ENCODE results near the gene POLR3B. TPM values are rescaled to one million over a fixed set of nuclear protein-coding genes. Genes with fewer than 3 reads are reported as not detected.

POLR3B gene
- total and polyA plus RNA-seq, 12 donors: 2.0 to 12.0 (median 9.2) TPM

GRCh38 chr12:106522708-106523107, 165.2 kb downstream of the POLR3B start:
- DNase-seq (no peak), ATAC-seq (no peak)
- Histone ChIP-seq H3K4me3 (no peak overlapping the region), H3K9me3 (no peaks in the 10 kb centered on the region), H3K27me3 (peaks cover 0 to 4% (median 0%) of the 10 kb centered on the region in 7 donors), H3K4me1 (no peaks in the 10 kb centered on the region), H3K36me3 (no peaks in the 10 kb centered on the region), H3K27ac (no peak overlapping the region)
- no peak for TF ChIP-seq CTCF (IDR thresholded peaks at IDR 0.05)
- WGBS, 2 donors: 83 to 84% methylated on average over 3 of the region's 3 CpGs
- intact Hi-C loops (cut with DNase I): no loop called here

- peaks cover 0 to 25% (median 0%) of the 10 kb centered on the region in 11 donors for H3K9me3 ChIP-seq
- no peak overlapping the region for H3K4me3 ChIP-seq
- H3K4me1 ChIP-seq: no peaks in the 10 kb centered on the region
- intact Hi-C loops (cut with DNase I): no loop called here
- WGBS, 2 donors: 35 to 44% methylated on average over 2 of the region's 2 CpGs
- H3K27ac ChIP-seq: no peak overlapping the region
- DNase-seq: no peak
- peaks cover 0 to 4% (median 0%) of the 10 kb centered on the region in 7 donors for H3K27me3 ChIP-seq
- no peaks in the 10 kb centered on the region for H3K36me3 ChIP-seq
- ATAC-seq: no peak
- TF ChIP-seq CTCF (IDR thresholded peaks at IDR 0.05): no peak
These were observed 169.8 kb downstream of the POLR3B start for GRCh38 chr12:106527356-106527755.

DNA sequence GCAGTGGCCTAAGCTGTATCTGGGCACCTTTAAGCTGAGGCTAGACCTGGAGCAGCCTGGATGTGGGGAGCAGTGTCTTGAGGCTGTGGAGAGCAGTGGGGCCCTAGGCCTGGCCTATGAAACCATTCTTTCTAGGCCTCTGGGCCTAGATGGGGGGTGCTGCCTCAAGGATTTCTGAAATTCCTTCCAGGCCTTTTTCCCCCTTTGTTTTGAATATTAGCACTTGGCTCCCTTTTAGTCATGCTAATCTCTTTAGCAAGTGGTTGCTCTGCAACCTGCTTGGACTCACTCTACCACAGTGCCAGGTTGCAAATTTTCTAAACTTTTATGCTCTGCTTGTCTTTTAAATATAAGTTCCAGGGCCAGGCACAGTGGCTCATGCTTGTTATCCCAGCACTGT, 183.7 kb downstream of the POLR3B start:
- Histone ChIP-seq H3K36me3 (no peaks in the 10 kb centered on the region), H3K4me3 (no peak overlapping the region), H3K27me3 (peaks cover 0 to 6% (median 3%) of the 10 kb centered on the region in 7 donors), H3K4me1 (no peaks in the 10 kb centered on the region), H3K27ac (no peak overlapping the region), H3K9me3 (peaks cover 0 to 26% (median 4%) of the 10 kb centered on the region in 11 donors)
- intact Hi-C loops (cut with DNase I): no loop called here
- no peak for TF ChIP-seq CTCF (IDR thresholded peaks at IDR 0.05)
- no peak for ATAC-seq
- DNase-seq: no peak

DNA sequence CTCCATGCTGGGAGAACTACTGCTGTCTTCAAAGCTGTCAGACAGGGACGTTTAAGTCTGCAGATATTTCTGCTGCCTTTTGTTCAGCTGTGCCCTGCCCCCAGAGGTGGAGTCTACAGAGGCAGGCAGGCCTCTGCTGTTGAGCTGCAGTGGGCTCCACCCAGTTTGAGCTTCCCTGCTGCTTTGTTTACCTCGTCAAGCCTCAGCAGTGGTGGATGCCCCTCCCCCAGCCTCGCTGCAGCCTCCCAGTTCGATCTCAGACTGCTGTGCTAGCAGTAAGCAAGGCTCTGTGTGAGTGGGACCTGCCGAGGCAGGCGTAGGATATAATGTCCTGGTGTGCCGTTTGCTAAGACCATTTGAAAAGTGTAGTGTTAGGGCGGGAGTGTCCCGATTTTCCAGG, 193.9 kb downstream of the POLR3B start:
- Histone ChIP-seq H3K36me3 (no peaks in the 10 kb centered on the region), H3K27me3 (peaks cover 0 to 10% (median 0%) of the 10 kb centered on the region in 7 donors), H3K4me3 (no peak overlapping the region), H3K9me3 (peaks cover 0 to 22% (median 0%) of the 10 kb centered on the region in 11 donors), H3K4me1 (no peaks in the 10 kb centered on the region), H3K27ac (no peak overlapping the region)
- ATAC-seq (no peak), DNase-seq (no peak)
- WGBS, 2 donors: 79 to 89% methylated on average over 9 of the region's 9 CpGs
- intact Hi-C loops (cut with DNase I): no loop called here
- no peak for TF ChIP-seq CTCF (IDR thresholded peaks at IDR 0.05)
